Measurements from ENCODE around the gene C10orf143. TPM values are rescaled to one million over a fixed set of nuclear protein-coding genes. Genes with fewer than 3 reads are reported as not detected.

Gene C10orf143
- total RNA-seq, 4 donors from 2014 or later = 0.44 to 4.0 (median 0.70) TPM

DNA sequence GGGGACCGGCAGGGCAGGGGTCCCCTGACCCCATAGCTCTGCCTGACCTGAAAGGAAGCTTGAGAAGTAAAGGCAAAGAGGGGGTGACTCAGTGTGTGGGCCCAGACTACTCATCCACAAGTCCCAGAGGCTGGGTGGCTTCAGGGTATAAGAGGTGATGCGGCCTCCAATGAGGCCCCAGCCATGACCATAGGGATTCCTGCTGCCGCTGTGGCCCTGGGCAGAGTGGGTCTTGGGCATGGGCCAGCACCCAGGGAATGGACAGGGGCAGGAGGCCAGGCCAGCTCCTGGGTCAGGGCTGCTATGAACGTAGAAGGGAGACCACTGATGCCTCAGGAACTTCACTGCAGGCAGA is 82.2 kb downstream of the C10orf143 start:
- WGBS, 2 donors = 100% methylated on average over 1 of the region's 4 CpGs; no CpG with 5 or more reads in 1 of the 2 donors
- Histone ChIP-seq H3K9me3 (no peaks in the 10 kb centered on the region), H3K36me3 (no peaks in the 10 kb centered on the region), H3K4me3 (no peak overlapping the region), H3K27me3 (peaks cover 0 to 9% (median 0%) of the 10 kb centered on the region in 4 donors), H3K27ac (no peak overlapping the region), H3K4me1 (no peaks in the 10 kb centered on the region)
- DNase-seq = no peak
- intact Hi-C loops (cut with DNase I) = no loop called here
- TF ChIP-seq POLR2A (IDR thresholded peaks at IDR 0.05) = no peak
- TF ChIP-seq, protein P1, sequence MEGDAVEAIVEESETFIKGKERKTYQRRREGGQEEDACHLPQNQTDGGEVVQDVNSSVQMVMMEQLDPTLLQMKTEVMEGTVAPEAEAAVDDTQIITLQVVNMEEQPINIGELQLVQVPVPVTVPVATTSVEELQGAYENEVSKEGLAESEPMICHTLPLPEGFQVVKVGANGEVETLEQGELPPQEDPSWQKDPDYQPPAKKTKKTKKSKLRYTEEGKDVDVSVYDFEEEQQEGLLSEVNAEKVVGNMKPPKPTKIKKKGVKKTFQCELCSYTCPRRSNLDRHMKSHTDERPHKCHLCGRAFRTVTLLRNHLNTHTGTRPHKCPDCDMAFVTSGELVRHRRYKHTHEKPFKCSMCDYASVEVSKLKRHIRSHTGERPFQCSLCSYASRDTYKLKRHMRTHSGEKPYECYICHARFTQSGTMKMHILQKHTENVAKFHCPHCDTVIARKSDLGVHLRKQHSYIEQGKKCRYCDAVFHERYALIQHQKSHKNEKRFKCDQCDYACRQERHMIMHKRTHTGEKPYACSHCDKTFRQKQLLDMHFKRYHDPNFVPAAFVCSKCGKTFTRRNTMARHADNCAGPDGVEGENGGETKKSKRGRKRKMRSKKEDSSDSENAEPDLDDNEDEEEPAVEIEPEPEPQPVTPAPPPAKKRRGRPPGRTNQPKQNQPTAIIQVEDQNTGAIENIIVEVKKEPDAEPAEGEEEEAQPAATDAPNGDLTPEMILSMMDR (IDR thresholded peaks at IDR 0.05) = no peak

- no peak overlapping the region for H3K4me3 ChIP-seq
- H3K36me3 ChIP-seq = no peaks in the 10 kb centered on the region
- no peak for TF ChIP-seq POLR2A (IDR thresholded peaks at IDR 0.05)
- DNase-seq = no peak
- H3K4me1 ChIP-seq = no peaks in the 10 kb centered on the region
- no peak overlapping the region for H3K27ac ChIP-seq
- intact Hi-C loops (cut with DNase I) = no loop called here
- WGBS, 2 donors = 87 to 100% methylated on average over 5 to 12 of the region's 27 CpGs
- no peaks in the 10 kb centered on the region for H3K9me3 ChIP-seq
- peaks cover 0 to 12% (median 0%) of the 10 kb centered on the region in 4 donors for H3K27me3 ChIP-seq
Measured at GRCh38 chr10:130027716-130028464, 82.7 kb downstream of the C10orf143 start.

GRCh38 chr10:130026670-130027456 is 83.8 kb downstream of the C10orf143 start:
- TF ChIP-seq POLR2A (IDR thresholded peaks at IDR 0.05) = no peak
- TF ChIP-seq, protein P1 (IDR thresholded peaks at IDR 0.05) = no peak
- Histone ChIP-seq H3K4me1 (no peaks in the 10 kb centered on the region), H3K27me3 (peaks cover 0 to 12% (median 0%) of the 10 kb centered on the region in 4 donors), H3K27ac (no peak overlapping the region), H3K4me3 (no peak overlapping the region), H3K9me3 (no peaks in the 10 kb centered on the region), H3K36me3 (no peaks in the 10 kb centered on the region)
- no peak for DNase-seq
- intact Hi-C loops (cut with DNase I) = no loop called here
- 83 to 100% methylated on average over 4 to 8 of the region's 30 CpGs for WGBS, 2 donors

GRCh38 chr10:130025811-130026485 is 84.7 kb downstream of the C10orf143 start:
- WGBS, 2 donors = 76 to 82% methylated on average over 14 to 17 of the region's 18 CpGs
- intact Hi-C loops (cut with DNase I) = no loop called here

DNA sequence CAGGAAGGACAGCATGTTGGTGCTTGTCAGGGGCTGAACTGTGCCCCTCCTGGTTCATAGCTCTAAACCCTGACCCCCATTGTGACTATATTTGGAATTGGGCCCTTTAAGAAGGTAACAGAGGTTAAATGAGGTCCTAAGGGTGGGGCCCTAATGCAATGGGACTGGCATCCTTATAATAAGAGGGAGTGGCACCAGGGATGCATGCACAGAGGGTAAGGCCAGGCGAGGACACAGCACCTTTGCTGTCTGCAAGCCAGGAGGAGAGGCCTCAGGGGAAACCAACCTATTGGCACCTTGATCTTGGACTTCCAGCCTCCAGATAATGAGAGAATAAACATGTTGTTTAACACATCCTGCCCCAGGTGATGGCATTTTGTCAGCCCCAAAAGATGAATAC is 85.3 kb downstream of the C10orf143 start:
- 29 to 33% methylated on average over 1 of the region's 1 CpG for WGBS, 2 donors
- Histone ChIP-seq H3K4me1 (peaks cover 0 to 4% (median 0%) of the 10 kb centered on the region in 3 donors), H3K36me3 (no peaks in the 10 kb centered on the region), H3K27me3 (peaks cover 0 to 12% (median 0%) of the 10 kb centered on the region in 4 donors), H3K9me3 (no peaks in the 10 kb centered on the region), H3K27ac (no peak overlapping the region), H3K4me3 (no peak overlapping the region)
- intact Hi-C loops (cut with DNase I) = no loop called here
- TF ChIP-seq POLR2A (IDR thresholded peaks at IDR 0.05) = no peak
- TF ChIP-seq, protein P1 (IDR thresholded peaks at IDR 0.05) = no peak
- DNase-seq = no peak

More at GRCh38 chr10:130025811-130026485, 84.7 kb downstream of the C10orf143 start:
- no peak for DNase-seq
- H3K9me3 ChIP-seq = no peaks in the 10 kb centered on the region
- H3K27ac ChIP-seq = no peak overlapping the region
- no peak overlapping the region for H3K4me3 ChIP-seq
- peaks cover 0 to 12% (median 0%) of the 10 kb centered on the region in 4 donors for H3K27me3 ChIP-seq
- H3K36me3 ChIP-seq = no peaks in the 10 kb centered on the region
- no peak for TF ChIP-seq POLR2A (IDR thresholded peaks at IDR 0.05)
- TF ChIP-seq, protein P1 (IDR thresholded peaks at IDR 0.05) = no peak
- no peaks in the 10 kb centered on the region for H3K4me1 ChIP-seq

Measured in esophagus squamous epithelium (tissue), 5 donors.